HG03175 (cell line): ENCODE data around the gene EXOC3L4.
"Not testable (repeated sequence)": the region's sequence is repeated elsewhere in the genome, so short reads cannot be mapped to it uniquely, and the experiment has no call there.

Source experiments
- ATAC-seq: cut with Tn5 transposase; IDR thresholded peaks from one replicate; pipeline ENCODE4 v1.9.1; 2021; ENCODE audit warnings: mild to moderate bottlenecking, moderate library complexity; ENCODE audit not compliant: unreplicated experiment

EXOC3L4 gene

GRCh38 chr14:103094406-103095209 is at the start of gene EXOC3L4:
Gene EXOC3L4, plus strand, starts transcription at chr14:103094725. Its CDS starts 5,495 bp downstream, at chr14:103100220.
- ATAC-seq: no peak

DNA sequence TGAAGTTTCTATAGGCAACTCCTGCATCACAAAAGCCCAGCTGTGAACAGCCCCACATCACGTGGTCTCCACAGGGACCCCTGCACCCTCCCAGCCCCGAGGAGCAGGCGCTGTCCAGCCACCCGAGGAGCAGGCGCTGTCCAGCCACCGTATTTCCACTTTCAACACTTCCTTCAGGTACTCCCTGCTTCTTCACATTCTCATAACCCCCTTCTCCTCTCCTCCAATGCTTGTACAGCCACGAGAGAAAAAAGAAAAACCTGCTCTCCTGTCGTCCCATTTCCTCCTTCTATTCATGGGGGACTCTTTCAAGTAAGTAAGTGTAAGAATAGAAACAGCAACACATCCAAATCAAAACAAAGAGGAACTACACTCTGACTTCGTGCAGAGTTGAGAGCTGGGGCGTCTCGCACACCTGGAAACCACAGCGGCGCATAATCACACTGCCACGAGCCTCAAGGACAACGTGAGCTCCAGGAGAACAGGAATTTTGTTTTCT is 49.1 kb upstream of the EXOC3L4 start:
- no peak for ATAC-seq

GRCh38 chr14:103047453-103047852 is 47.1 kb upstream of the EXOC3L4 start:
- ATAC-seq: not testable (repeated sequence)

- no peak for ATAC-seq
Observed at GRCh38 chr14:103050935-103051334, 43.6 kb upstream of the EXOC3L4 start.

GRCh38 chr14:103052407-103052806 is 42.1 kb upstream of the EXOC3L4 start:
- no peak for ATAC-seq

GRCh38 chr14:103055695-103056094 is 38.8 kb upstream of the EXOC3L4 start:
- no peak for ATAC-seq

DNA sequence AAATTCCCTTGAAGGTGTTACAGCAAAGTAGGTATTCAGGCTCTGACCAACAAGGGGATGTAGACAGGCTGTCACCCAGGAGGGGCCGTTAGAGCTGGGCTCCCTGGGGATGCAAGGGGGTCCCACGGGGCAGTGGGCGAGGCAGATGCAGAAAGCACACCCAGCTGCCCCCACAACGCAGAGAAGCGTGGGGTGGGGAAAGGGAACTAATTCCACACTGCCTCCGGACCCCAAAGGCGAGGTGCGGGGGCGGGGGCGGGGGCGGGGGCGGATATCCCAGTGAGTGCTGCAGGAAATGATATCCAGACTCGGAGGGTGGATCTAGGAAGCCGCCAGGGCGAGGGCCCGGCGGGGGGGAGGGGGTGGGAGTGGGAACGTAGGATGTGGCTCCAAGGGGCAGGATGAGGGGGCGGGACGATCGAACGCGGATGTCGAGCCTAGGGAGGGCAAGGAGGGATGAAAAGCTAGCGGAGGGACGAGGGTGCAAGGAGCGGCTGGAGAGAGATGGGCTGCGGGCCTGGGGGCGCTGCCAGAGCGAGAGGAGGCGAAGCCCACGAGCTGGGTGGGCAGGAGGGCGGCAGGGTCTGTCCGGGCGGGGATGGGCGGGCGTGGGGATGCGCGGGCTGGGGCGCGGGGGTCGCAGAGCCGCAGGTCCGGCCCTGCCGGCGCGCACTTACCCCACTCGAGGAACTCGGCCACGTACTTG is 38.0 kb upstream of the EXOC3L4 start:
- ATAC-seq: no peak

DNA sequence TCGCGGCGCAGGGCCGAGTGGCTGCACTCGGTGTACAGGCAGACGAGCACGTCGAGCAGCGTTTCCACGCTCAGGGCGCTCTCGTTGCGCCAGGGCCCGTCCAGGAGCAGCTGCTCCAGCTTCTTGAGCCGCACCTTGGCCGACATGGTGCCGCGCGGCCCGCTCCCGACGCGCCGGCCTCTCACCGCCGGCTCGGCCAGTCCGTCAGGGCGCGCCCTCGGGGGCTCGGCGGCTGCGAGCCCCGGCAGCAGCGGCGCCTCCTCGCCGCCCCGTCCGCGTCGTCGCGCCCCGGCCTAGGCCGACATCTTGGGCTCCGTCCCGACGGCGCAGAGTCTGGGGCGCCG is 37.5 kb upstream of the EXOC3L4 start:
- ATAC-seq: peak; percentile 37

DNA sequence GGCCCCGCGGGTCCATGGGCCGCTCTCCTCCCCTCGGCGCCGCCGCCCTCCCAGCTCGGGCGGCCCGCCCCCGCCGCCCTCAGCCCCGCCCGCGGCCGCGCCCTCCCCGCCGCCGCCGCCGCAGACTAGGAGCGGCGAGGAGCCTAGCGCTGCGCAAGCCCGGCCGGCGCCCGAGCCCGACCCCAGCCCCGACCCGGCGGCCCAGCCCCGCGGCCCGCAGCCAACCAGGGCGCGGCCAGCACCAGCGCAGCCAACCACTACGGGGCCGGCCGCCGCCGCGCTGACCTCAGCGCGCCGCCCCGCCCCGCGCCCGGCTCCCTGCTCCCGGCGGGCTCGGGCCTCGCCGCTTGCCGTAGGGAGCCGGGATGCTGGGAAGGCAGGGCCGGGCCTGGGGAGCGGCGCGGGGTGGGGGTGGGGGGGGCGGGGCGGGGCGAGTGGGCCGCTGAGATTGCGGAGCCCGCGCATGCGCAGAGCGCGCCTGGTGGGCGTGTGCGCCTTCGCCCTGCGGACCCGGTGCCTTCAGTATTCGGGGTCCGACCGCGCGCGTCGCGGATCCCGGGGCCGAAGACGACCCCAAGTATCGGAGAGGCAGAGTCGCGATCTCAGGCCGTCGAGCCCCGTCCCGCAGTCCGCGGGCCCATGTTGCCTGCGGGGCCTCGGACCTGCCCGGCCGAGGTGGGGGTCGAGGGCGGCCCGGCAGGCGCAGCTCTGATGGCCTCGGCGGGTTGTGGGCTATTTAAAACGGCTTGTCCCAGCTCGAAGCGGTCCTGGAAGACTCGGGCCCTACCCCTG is 37.0 kb upstream of the EXOC3L4 start, which contains the start of gene CDC42BPB:
TSS of gene CDC42BPB (minus strand) at position 178 of the 792 bp plus-strand sequence. CDS start 376 bp downstream, outside the sequence.
- ATAC-seq: peak; percentile 75

DNA sequence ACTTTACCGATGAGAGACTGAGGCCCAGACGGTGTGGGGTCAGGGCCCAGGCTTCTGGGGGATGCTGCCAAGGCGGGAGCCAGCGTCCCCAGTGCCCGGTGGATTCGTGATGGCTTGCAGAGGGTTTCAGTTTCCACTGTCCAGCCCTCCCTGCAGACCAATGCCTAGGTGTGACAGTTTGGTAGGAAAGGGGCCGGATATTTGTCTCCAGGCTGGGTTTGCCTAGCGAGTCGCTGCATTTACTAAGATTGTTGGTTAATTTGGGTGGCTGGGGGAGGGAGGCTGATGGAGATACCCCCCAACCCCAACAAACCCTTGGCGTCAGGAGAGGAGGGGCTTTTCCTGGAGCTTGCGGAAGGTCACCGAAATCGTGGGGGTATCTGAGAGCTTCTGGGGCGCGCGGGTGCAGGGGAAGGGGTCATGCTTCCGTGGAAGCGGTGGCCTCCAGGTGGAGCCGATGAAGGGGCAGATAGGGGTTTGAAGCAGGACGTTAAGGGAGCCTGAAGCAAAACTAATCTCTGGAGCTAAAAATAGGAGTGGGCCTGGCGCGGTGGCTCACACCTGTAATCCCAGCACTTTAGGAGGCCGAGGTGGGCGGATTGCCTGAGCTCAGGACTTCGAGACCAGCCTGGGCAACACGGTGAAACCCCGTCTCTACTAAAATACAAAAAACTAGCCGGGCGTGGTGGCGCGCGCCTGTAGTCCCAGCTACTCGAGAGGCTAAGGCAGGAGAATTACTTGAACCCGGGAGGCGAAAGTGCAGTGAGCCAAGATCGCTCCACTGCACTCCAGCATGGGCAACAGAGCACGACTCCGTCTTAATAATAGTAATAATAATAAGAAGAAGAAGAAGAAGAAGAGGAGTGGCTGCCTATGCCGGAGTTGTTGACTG is 36.1 kb upstream of the EXOC3L4 start:
- ATAC-seq: no peak

DNA sequence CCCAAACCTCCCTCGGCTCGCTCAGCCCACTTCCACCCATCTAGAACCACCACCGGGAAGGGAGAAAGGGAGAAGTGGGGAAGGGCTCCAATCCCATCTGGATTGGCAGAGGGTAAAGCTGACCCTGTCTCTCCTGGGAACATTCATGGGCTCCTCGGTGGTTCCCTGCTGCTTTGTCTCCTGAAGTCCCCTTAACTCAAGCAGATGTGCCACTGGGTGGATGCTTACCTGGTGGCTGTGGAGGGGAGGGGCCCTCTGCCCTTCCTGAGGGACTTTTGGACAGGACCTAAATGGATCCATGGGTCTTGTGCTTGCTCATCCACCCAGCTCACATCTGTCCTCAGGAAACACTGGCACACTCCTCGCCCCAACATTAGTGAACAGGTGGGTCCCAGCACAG is 35.0 kb upstream of the EXOC3L4 start:
- no peak for ATAC-seq

GRCh38 chr14:103061482-103061976 is 33.0 kb upstream of the EXOC3L4 start:
- no peak for ATAC-seq

GRCh38 chr14:103064436-103064835 is 30.1 kb upstream of the EXOC3L4 start:
- ATAC-seq: no peak

DNA sequence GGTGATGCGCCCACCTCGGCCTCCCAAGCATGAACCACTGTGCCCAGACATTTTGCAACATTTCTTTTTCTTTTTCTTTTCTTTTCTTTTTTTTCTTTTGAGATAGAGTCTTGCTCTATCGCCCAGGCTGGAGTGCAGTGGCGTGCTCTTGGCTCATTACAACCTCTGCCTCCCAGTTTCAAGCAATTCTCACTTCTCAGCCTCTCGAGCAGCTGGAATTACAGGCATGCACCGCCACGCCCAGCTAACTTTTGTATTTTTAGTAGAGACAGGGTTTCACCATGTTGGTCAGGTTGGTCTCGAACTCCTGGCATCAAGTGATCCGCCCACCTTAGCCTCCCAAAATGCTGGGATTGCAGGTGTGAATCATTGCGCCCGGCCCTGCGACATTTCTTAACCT is 29.5 kb upstream of the EXOC3L4 start:
- no peak for ATAC-seq

DNA sequence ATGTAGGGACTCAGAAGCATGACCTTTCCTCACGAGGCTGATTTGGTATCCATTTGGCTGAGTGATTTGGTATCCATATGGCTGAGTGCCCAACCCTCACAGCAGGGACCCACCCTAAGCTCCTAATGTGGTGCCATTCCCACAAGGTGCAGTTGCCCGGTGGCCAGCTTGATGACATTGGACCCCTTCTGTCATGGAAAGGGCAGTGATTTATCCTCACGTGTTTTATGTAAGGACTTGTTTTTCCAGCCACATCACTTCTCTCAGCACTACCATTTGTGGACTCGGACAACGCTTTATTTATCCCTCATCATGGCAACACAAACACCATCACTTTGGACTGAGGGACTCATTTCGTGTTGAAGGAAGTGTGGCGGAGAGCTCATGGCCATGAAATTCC is 28.7 kb upstream of the EXOC3L4 start:
- ATAC-seq: no peak

- no peak for ATAC-seq
Observed at GRCh38 chr14:103066399-103066798, 28.1 kb upstream of the EXOC3L4 start.

DNA sequence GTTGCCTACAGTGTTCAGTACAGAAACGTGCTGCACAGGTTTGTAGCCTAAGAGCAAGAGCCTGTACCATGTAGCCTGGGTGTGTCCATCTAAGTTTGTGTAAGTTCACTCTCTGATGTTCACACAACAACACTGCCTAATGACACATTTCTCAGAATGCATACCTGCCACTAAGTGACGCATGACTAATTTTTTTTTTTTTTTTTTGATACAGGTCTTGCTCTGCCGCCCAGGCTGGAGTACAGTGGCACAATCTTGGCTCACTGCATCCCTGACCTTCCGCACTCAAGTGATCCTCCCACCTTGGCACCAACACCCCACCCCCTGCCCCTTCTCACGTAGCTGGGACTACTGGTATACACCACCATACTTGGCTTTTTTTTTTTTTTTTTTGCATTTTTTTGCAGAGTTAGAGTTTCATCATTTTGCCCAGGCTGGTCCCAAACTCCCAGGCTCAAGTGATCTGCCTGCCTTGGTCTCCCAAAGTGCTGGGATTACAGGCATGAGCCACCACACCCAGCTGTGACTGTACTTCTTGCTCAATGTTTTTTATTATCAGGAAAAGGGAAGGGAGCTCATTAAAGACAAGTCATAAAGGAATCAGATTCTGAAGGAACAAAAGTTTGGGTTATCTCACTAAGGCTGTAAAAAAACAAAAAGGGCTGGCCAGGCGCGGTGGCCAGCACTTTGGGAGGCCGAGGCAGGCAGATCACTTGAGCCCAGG is 27.1 kb upstream of the EXOC3L4 start:
- no peak for ATAC-seq

- ATAC-seq: no peak
Observed at GRCh38 chr14:103068351-103069073, 26.0 kb upstream of the EXOC3L4 start.
